DMS114 treated with DMSO at 0.1 percent for 48 hours (cell line): ENCODE results near the gene RAPGEFL1.
"Not testable (repeated sequence)": the region's sequence is repeated elsewhere in the genome, so short reads cannot be mapped to it uniquely, and the experiment has no call there.

Experiments used
- DNase-seq: peaks from one replicate; lab custom pipeline; 2025; ENCODE audit not compliant: unreplicated experiment; lab: John Stamatoyannopoulos, UW

The RAPGEFL1 gene

GRCh38 chr17:40177275-40177874, at the start of gene RAPGEFL1:
TSS of gene RAPGEFL1 (plus strand) at chr17:40177470. CDS start at chr17:40177862, 392 bp downstream.
- peak; percentile 39 for DNase-seq

- no peak for DNase-seq
Observed at GRCh38 chr17:40129498-40129897, 47.8 kb upstream of the RAPGEFL1 start.

- no peak for DNase-seq
Observed at GRCh38 chr17:40130352-40131042, 46.8 kb upstream of the RAPGEFL1 start.

- no peak for DNase-seq
Observed at GRCh38 chr17:40134184-40134583, 43.1 kb upstream of the RAPGEFL1 start.

GRCh38 chr17:40135817-40136216, 41.5 kb upstream of the RAPGEFL1 start:
- no peak for DNase-seq

GRCh38 chr17:40139566-40140058, 37.7 kb upstream of the RAPGEFL1 start:
- DNase-seq = no peak

GRCh38 chr17:40143166-40143565, 34.1 kb upstream of the RAPGEFL1 start:
- DNase-seq = not testable (repeated sequence)

GRCh38 chr17:40145476-40145875, 31.8 kb upstream of the RAPGEFL1 start:
- DNase-seq = no peak

- DNase-seq = no peak
Observed at GRCh38 chr17:40148527-40148926, 28.7 kb upstream of the RAPGEFL1 start.

GRCh38 chr17:40150276-40150675, 27.0 kb upstream of the RAPGEFL1 start:
- DNase-seq = no peak

- DNase-seq = no peak
Observed at GRCh38 chr17:40151414-40151963, 25.8 kb upstream of the RAPGEFL1 start.

- DNase-seq = no peak
Observed at GRCh38 chr17:40153603-40154236, 23.6 kb upstream of the RAPGEFL1 start.

GRCh38 chr17:40157973-40158372, 19.3 kb upstream of the RAPGEFL1 start:
- no peak for DNase-seq

GRCh38 chr17:40158438-40159013, 18.7 kb upstream of the RAPGEFL1 start:
- DNase-seq = no peak

GRCh38 chr17:40159456-40159855, 17.8 kb upstream of the RAPGEFL1 start:
- no peak for DNase-seq

- DNase-seq = no peak
Observed at GRCh38 chr17:40167685-40168261, 9.5 kb upstream of the RAPGEFL1 start.

GRCh38 chr17:40168262-40168832, 8.9 kb upstream of the RAPGEFL1 start:
- peak; percentile 33 for DNase-seq

GRCh38 chr17:40170325-40170724, 6.9 kb upstream of the RAPGEFL1 start:
- no peak for DNase-seq

- DNase-seq = no peak
Observed at GRCh38 chr17:40171750-40172149, 5.5 kb upstream of the RAPGEFL1 start.

- no peak for DNase-seq
Observed at GRCh38 chr17:40173091-40173777, 4.0 kb upstream of the RAPGEFL1 start.
